Astrocyte of the spinal cord (primary cell): ENCODE results near the gene ST6GAL1.
"Not testable (repeated sequence)": the region's sequence is repeated elsewhere in the genome, so short reads cannot be mapped to it uniquely, and the experiment has no call there.

ENCODE experiments used
- DNase-seq: peaks from one replicate; pipeline ENCODE4 v3.0.0; 2011; ENCODE audit warnings: low read depth, low spot score
- H3K4me3 ChIP-seq: 2 replicates; pipeline ENCODE4 v1.5.1; 2011; ENCODE audit warnings: low read depth, mild to moderate bottlenecking, low read length, moderate library complexity
- in situ Hi-C: cut with HindIII; loops from 2 replicates; pipeline ENCODE4 v1.10.0; 2017; ENCODE audit warnings: low sequenced_read_pairs
- TF ChIP-seq, protein P1 (sequence below): IDR thresholded peaks from 2 replicates; pipeline ENCODE4 v1.5.1; 2012; ENCODE audit warnings: low read depth, mild to moderate bottlenecking, low read length, inconsistent platforms

The ST6GAL1 gene

DNA sequence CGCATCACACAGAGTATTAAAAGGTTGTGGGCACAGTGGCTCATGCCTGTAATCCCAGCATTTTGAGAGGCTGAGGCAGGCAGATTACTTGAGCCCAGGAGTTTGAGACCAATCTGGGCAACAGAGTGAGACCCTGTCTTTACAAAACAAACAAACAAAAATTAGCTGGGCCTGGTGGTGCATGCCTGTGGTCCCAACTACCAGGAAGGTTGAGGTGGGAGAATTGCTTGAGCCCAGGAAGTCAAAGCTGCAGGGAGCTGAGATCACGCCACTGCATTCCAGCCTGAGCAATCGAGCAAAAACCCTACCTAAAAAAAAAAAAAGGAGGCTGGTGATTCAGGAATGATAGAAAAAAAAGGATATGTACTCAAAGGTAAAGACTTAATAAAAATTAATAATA, 28.2 kb upstream of the ST6GAL1 start:
- no peak overlapping the region for H3K4me3 ChIP-seq
- in situ Hi-C loops: no loop called here
- peak; percentile 38 for DNase-seq
- TF ChIP-seq, protein P1, sequence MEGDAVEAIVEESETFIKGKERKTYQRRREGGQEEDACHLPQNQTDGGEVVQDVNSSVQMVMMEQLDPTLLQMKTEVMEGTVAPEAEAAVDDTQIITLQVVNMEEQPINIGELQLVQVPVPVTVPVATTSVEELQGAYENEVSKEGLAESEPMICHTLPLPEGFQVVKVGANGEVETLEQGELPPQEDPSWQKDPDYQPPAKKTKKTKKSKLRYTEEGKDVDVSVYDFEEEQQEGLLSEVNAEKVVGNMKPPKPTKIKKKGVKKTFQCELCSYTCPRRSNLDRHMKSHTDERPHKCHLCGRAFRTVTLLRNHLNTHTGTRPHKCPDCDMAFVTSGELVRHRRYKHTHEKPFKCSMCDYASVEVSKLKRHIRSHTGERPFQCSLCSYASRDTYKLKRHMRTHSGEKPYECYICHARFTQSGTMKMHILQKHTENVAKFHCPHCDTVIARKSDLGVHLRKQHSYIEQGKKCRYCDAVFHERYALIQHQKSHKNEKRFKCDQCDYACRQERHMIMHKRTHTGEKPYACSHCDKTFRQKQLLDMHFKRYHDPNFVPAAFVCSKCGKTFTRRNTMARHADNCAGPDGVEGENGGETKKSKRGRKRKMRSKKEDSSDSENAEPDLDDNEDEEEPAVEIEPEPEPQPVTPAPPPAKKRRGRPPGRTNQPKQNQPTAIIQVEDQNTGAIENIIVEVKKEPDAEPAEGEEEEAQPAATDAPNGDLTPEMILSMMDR: no peak

DNA sequence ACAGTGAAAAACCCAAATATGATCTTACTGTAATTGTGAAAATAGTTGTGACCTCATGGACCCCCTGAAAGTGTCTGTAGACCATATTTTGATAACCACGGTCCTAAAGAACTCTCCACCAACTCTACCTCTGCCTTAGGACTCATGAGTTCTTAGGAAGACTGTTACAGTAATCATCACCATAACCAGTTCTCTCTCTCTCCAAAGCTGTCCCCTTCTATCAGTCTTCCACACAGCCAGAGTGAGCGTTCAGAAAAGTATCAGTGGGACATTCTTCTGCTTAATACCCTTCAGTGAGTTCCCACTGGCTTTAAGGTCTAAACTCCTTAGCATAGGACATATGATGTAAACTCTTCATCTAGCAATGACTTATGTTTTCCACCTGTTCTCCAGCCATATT, 27.6 kb upstream of the ST6GAL1 start:
- in situ Hi-C loops: no loop called here
- TF ChIP-seq, protein P1: no peak
- no peak for DNase-seq
- no peak overlapping the region for H3K4me3 ChIP-seq

DNA sequence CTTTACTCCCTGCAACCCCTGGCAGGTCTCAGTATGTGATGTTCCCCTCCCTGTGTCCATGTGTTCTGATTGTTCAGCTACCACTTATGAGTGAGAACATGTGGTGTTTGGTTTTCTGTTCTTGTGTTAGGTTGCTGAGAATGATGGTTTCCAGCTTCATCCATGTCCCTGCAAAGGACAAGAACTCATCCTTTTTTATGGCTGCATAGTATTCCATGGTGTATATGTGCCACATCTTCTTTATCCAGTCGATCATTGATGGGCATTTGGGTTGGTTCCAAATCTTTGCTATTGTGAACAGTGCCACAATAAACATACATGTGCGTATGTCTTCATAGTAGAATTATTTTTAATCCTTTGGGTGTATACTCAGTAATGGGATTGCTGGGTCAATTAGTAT, 26.6 kb upstream of the ST6GAL1 start:
- H3K4me3 ChIP-seq, DNase-seq, in situ Hi-C loops: not testable (repeated sequence)

DNA sequence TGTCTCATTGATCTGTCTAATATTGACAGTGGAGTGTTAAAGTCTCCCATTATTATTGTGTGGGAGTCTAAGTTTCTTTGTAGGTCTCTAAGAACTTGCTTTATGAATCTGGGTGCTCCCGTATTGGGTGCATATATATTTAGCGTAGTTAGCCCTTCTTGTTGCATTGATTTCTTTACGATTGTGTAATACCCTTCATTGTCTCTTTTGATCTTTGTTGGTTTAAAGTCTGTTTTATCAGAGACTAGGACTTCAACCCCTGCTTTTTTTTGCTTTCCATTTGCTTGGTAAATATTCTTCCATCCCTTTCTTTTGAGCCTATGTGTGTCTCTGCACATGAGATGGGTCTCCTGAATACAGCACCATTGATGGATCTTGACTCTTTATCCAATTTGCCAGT, 23.3 kb upstream of the ST6GAL1 start:
- H3K4me3 ChIP-seq, in situ Hi-C loops: not testable (repeated sequence)

DNA sequence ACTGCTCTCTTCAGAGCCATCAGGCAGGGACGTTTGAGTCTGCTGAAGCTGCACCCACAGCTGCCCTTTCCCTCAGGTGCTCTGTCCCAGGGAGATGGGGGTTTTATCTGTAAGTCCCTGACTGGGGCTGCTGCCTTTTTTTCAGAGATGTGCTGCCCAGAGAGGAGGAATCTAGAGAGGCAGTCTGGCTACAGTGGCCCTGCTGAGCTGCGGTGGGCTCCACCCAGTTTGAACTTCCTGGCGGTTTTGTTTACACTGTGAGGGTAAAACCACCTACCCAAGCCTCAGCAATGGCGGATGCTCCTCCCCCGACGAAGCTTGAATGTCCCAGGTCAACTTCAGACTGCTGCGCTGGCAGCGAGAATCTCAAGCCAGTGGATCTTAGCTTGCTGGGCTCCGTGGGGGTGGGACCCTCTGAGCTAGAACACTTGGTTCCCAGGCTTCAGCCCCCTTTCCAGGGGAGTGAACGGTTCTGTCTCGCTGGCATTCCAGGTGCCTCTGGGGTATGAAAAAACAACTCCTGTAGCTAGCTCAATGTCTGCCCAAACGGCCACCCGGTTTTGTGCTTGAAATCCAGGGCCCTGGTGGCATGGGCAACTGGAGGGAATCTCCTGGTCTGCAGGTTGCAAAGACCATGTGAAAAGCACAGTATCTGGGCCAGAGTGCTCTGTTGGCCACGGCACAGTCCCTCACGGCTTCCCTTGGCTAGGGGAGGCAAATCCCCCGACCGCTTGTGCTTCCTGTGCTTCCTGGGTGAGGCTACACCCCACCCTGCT, 21.1 kb upstream of the ST6GAL1 start:
- no peak overlapping the region for H3K4me3 ChIP-seq
- TF ChIP-seq, protein P1: no peak
- in situ Hi-C loops: no loop called here
- DNase-seq: peak; percentile 30

More for the DNA sequence above, 23.3 kb upstream of the ST6GAL1 start:
- DNase-seq: not testable (repeated sequence)

DNA sequence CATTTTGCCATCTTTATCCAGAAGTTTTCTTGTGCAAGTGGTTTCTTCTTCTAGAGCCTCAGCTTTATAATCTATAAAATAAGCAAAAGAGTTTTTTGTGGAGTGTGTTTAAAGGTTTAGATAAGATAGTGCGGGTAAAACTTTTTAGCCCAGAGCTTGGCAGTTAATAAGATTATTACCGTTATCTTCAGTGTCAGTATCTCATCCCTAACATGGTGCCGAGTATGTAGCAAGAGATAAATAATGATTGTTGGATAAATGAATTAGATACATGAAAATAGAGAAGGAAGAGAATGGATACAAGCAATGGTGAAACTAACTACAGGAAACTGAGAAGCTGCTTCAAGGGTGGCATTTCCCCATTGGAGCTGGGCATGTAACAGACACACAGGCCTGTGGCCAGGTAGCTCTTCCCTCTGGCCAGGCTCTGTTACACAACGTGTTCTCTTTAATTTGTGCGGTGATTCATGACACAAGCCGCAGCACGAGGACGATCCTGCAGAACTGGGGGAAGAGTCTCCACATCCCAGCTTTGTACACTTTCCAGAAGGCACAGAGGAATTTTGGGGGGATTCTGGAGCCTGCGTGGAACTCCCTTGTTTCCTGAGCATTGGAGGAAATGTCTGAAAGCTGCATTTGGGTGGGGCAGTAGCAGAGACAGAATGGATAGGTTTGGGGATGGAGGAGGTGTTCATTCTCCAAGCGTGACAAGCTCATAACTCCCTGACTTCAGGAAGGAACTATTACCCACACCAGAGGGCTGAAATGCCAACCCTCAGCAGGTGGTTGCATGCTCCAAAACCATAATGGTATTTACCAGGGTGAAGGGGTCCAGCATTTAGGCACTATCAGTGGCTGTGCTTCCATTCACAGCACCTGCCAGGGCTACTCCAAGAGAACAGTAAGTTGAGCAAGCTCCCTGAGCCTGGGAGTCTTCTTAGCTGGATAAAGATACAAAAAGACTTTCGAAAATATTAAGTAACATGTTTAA, 14.2 kb upstream of the ST6GAL1 start:
- TF ChIP-seq, protein P1: no peak
- no peak for DNase-seq
- in situ Hi-C loops: no loop called here
- H3K4me3 ChIP-seq: no peak overlapping the region

DNA sequence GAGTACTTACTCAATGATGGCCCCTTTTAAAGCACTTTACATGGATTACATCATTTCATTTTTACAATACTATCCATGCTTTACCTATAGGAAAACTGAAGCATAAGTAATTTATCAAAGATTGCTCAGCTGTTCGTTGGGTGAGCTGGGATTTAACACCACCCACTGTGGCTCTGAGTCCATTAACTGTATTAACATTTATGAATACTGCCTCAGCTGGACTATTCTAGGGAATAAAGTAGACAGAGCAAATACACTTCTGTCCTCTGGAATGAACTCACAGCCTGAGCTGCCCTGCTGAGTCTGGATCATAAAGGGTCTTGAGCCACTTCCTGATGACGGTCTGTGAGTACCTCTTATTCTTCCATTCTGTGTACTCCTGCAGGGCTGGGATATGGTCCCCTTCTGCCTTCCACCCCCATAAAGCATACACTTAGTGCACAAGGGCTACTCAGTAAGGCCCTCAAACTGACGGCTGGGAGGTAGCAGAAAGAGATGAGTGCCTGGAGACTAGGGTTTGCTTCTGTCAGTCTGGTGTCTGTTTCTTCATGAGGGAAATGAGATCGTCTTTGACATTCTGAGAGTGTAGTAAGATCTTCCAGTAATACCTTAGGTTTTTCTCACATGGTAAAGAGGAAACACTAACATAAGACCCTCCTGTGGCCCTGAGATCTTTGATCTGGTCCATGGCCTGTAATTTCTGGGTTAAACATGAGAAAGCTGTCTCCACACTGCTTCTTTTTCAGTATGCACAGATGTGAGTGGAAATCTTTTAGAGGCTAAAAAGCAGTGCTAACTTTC, 12.6 kb upstream of the ST6GAL1 start:
- no peak overlapping the region for H3K4me3 ChIP-seq
- in situ Hi-C loops: no loop called here
- DNase-seq: peak; percentile 11
- TF ChIP-seq, protein P1: no peak
